K562 treated with DMSO at 1 percent for 12 hours (cell line): ENCODE measurements around the gene LNPEP. TPM values are rescaled to one million over a fixed set of nuclear protein-coding genes. Genes with fewer than 3 reads are reported as not detected.

Experiments used
- total RNA-seq: library from RNA; unstranded; fragments of 300-600 nt; gene quantifications from 2 replicates; pipeline ENCODE4 v1.2.3, GENCODE V29; 2022; ENCODE audit not compliant: insufficient read depth

LNPEP gene
- 1.6 and 11.9 TPM in 2 replicates for total RNA-seq

GRCh38 chr5:96935559-96936430 lies at the start of gene LNPEP:
Gene LNPEP, plus strand, starts transcription at chr5:96936080. Its CDS starts 76 bp downstream, at chr5:96936156.

Other genes with a start within 250 kb of the LNPEP start
- gene ERAP1, start 128.1 kb upstream of the LNPEP start, total RNA-seq = 15.4 and 54.3 TPM in 2 replicates
- 0.93 and 3.1 TPM in 2 replicates for gene ERAP2, start 59.6 kb upstream of the LNPEP start, total RNA-seq
- gene LIX1, start 206.5 kb downstream of the LNPEP start, total RNA-seq = 0.14 TPM in 1 of 2 replicates, not detected in the other
- gene RIOK2, start 247.2 kb downstream of the LNPEP start, total RNA-seq = 8.1 and 14.7 TPM in 2 replicates